IMR-90 (cell line): ENCODE data around the gene TNFRSF17. TPM values are rescaled to one million over a fixed set of nuclear protein-coding genes. Genes with fewer than 3 reads are reported as not detected.

Experiments used
- ATAC-seq: fragments of 200-7000 bp; cut with Tn5 transposase; 2 replicates; pipeline ENCODE4 v1.9.1; 2020; ENCODE audit warnings: low read depth, mild to moderate bottlenecking, moderate library complexity
- BruUV-seq: library from RNA; stranded (reverse); fragments of 400-500 nt; replicated peaks from 2 replicates; lab custom pipeline; 2021; lab: Mats Ljungman, UMichigan
- CTCF ChIA-PET: fragments of 300-600 bp; formaldehyde crosslinking; extraction: SDS; loops from one replicate; lab custom pipeline; 2021; ENCODE audit warnings: antibody characterized with exemption; lab: Yijun Ruan, JAX
- POLR2A ChIA-PET: fragments of 300-600 bp; sonication (Branson Sonifier 250); formaldehyde crosslinking; loops from one replicate; lab custom pipeline; 2022; ENCODE audit warnings: antibody characterized with exemption; ENCODE audit not compliant: unreplicated experiment; lab: Charles Lee
- DNase-seq: peaks from one replicate; pipeline ENCODE4 v3.0.0; 2013
- H2AFZ ChIP-seq: replicated peaks from 2 replicates; pipeline ENCODE3; 2013; ENCODE audit warnings: low read length, mild to moderate bottlenecking; ENCODE audit not compliant: poor library complexity
- H2AK5ac ChIP-seq: 2 replicates; pipeline ENCODE4 v1.6.1; 2013; ENCODE audit warnings: low read depth, low read length, inconsistent platforms
- H2AK9ac ChIP-seq: replicated peaks from 2 replicates; pipeline ENCODE3; 2013; ENCODE audit warnings: mild to moderate bottlenecking, low read depth, low read length, moderate library complexity; ENCODE audit not compliant: poor library complexity
- H2BK120ac ChIP-seq: 2 replicates; pipeline ENCODE4 v1.6.1; 2013; ENCODE audit warnings: low read depth, low read length, inconsistent platforms
- H2BK15ac ChIP-seq: 3 replicates; pipeline ENCODE4 v1.6.1; 2013; ENCODE audit warnings: low read depth, low read length, inconsistent platforms
- H2BK20ac ChIP-seq: 2 replicates; pipeline ENCODE4 v1.6.1; 2013; ENCODE audit warnings: low read depth, mild to moderate bottlenecking, inconsistent platforms, low read length, moderate library complexity
- H2BK5ac ChIP-seq: 2 replicates; pipeline ENCODE4 v1.6.1; 2013; ENCODE audit warnings: mild to moderate bottlenecking, low read depth, low read length, inconsistent platforms; ENCODE audit not compliant: poor library complexity, severe bottlenecking
- H3K14ac ChIP-seq: replicated peaks from 2 replicates; pipeline ENCODE4 v1.6.1; 2013; ENCODE audit warnings: low read depth, low read length, inconsistent platforms
- H3K18ac ChIP-seq: 2 replicates; pipeline ENCODE4 v1.6.1; 2013; ENCODE audit warnings: low read depth, low read length, control low read depth
- H3K23ac ChIP-seq: 2 replicates; pipeline ENCODE4 v1.6.1; 2013; ENCODE audit warnings: low read depth, low read length, inconsistent platforms
- H3K27ac ChIP-seq: 2 replicates; pipeline ENCODE4 v1.5.1; 2013; ENCODE audit warnings: mild to moderate bottlenecking, control low read depth, low read length; ENCODE audit not compliant: insufficient read depth
- H3K27me3 ChIP-seq: 2 replicates; pipeline ENCODE4 v1.6.1; 2013; ENCODE audit warnings: low read length; ENCODE audit not compliant: control insufficient read depth, insufficient read depth
- H3K36me3 ChIP-seq: 2 replicates; pipeline ENCODE4 v1.6.1; 2013; ENCODE audit warnings: low read length, mixed read lengths; ENCODE audit not compliant: control insufficient read depth, insufficient read depth
- H3K4ac ChIP-seq: 2 replicates; pipeline ENCODE4 v1.6.1; 2013; ENCODE audit warnings: low read depth, low read length, inconsistent platforms
- H3K4me1 ChIP-seq: 2 replicates; pipeline ENCODE4 v1.6.1; 2013; ENCODE audit warnings: low read length, mixed read lengths; ENCODE audit not compliant: control insufficient read depth, insufficient read depth
- H3K4me2 ChIP-seq: 2 replicates; pipeline ENCODE4 v1.6.1; 2013; ENCODE audit warnings: low read depth, mild to moderate bottlenecking, control low read depth, low read length, moderate library complexity
- H3K4me3 ChIP-seq: 2 replicates; pipeline ENCODE4 v1.5.1; 2013; ENCODE audit warnings: low read depth, mild to moderate bottlenecking, control low read depth, low read length, moderate library complexity; ENCODE audit not compliant: insufficient read depth
- H3K56ac ChIP-seq: 2 replicates; pipeline ENCODE4 v1.6.1; 2013; ENCODE audit warnings: low read length, inconsistent platforms; ENCODE audit not compliant: insufficient read depth; ENCODE audit errors: extremely low read depth
- H3K79me1 ChIP-seq, 2 experiments: 2 replicates each; pipeline ENCODE4 v1.6.1; 2013; ENCODE audit warnings: low read length in 2 of 2, inconsistent platforms in 1 of 2, low read depth in 1 of 2
- H3K9ac ChIP-seq: 2 replicates; pipeline ENCODE4 v1.6.1; 2013; ENCODE audit warnings: low read depth, low read length, control low read depth
- H3K9me1 ChIP-seq: 2 replicates; pipeline ENCODE4 v1.6.1; 2013; ENCODE audit warnings: low read length, inconsistent platforms; ENCODE audit not compliant: insufficient read depth
- H3K9me3 ChIP-seq: 2 replicates; pipeline ENCODE4 v1.6.1; 2013; ENCODE audit warnings: low read length; ENCODE audit not compliant: control insufficient read depth, insufficient read depth
- H4K20me1 ChIP-seq: 2 replicates; pipeline ENCODE4 v1.6.1; 2013; ENCODE audit warnings: low read length, inconsistent platforms; ENCODE audit not compliant: insufficient read depth
- H4K5ac ChIP-seq: 2 replicates; pipeline ENCODE4 v1.6.1; 2013; ENCODE audit warnings: mild to moderate bottlenecking, low read depth, low read length, control low read depth
- H4K8ac ChIP-seq, 2 experiments: 2 replicates each; pipeline ENCODE4 v1.6.1; 2013; ENCODE audit warnings: low read depth in 2 of 2, low read length in 2 of 2, control low read depth in 1 of 2, inconsistent platforms in 1 of 2
- H4K91ac ChIP-seq: 2 replicates; pipeline ENCODE4 v1.6.1; 2013; ENCODE audit warnings: low read depth, low read length, inconsistent platforms; ENCODE audit not compliant: insufficient read depth
- BHLHE40 ChIP-seq: fragments of 150-350 bp; IDR thresholded peaks from 2 replicates; pipeline ENCODE4 v1.6.1; 2016; ENCODE audit warnings: mild to moderate bottlenecking, low read depth, low read length
- CEBPB ChIP-seq: IDR thresholded peaks from 2 replicates; pipeline ENCODE4 v1.6.1; 2012; ENCODE audit warnings: low read depth, low read length, improper control_type of control experiment
- FOS ChIP-seq: fragments of 150-350 bp; IDR thresholded peaks from 2 replicates; pipeline ENCODE4 v1.6.1; 2016; ENCODE audit warnings: low read depth, low read length
- MAFK ChIP-seq: IDR thresholded peaks from 2 replicates; pipeline ENCODE4 v1.6.1; 2012; ENCODE audit warnings: low read depth, low read length, improper control_type of control experiment
- MAZ ChIP-seq: IDR thresholded peaks from 2 replicates; pipeline ENCODE4 v1.6.1; 2012; ENCODE audit warnings: low read depth, mild to moderate bottlenecking, low read length, improper control_type of control experiment, moderate library complexity, borderline replicate concordance
- MXI1 ChIP-seq: IDR thresholded peaks from 2 replicates; pipeline ENCODE4 v1.6.1; 2012; ENCODE audit warnings: low read depth, mild to moderate bottlenecking, low read length, moderate library complexity, borderline replicate concordance
- NFE2L2 ChIP-seq: fragments of 150-350 bp; IDR thresholded peaks from 2 replicates; pipeline ENCODE4 v1.6.1; 2016; ENCODE audit warnings: low read depth, mild to moderate bottlenecking, low read length
- POLR2A ChIP-seq: IDR thresholded peaks from 2 replicates; pipeline ENCODE4 v1.6.1; 2012; ENCODE audit warnings: mild to moderate bottlenecking, low read depth, low read length
- RAD21 ChIP-seq: IDR thresholded peaks from 2 replicates; pipeline ENCODE4 v1.6.1; 2012; ENCODE audit warnings: low read length, improper control_type of control experiment
- RCOR1 ChIP-seq: IDR thresholded peaks from 2 replicates; pipeline ENCODE4 v1.6.1; 2012; ENCODE audit warnings: mild to moderate bottlenecking, low read length, improper control_type of control experiment; ENCODE audit not compliant: insufficient replicate concordance
- RFX5 ChIP-seq: IDR thresholded peaks from 2 replicates; pipeline ENCODE4 v1.8.0; 2012; ENCODE audit warnings: low read depth, mild to moderate bottlenecking, low read length, moderate library complexity
- SMC3 ChIP-seq: fragments of 150-350 bp; IDR thresholded peaks from 2 replicates; pipeline ENCODE4 v1.6.1; 2016; ENCODE audit warnings: low read depth, mild to moderate bottlenecking, antibody characterized with exemption, low read length, moderate library complexity
- WGBS, 2 experiments: methylation state at CpG; one replicate each; pipeline versions ENCODE4 v1.1.5 to v1.1.7; 2013; ENCODE audit warnings: missing lambda C conversion rate in 2 of 2; ENCODE audit not compliant: insufficient read length in 1 of 2; ENCODE audit errors: extremely low coverage in 2 of 2; 5-methylcytosine and 5-hydroxymethylcytosine counted together
- dilution Hi-C: fragments of 300-500 bp; cut with HindIII; formaldehyde crosslinking; loops from one replicate; pipeline ENCODE4 v1.14.3; 2018; ENCODE audit warnings: low sequenced_read_pairs; ENCODE audit not compliant: unreplicated experiment
- in situ Hi-C: fragments of 300-500 bp; cut with MboI; formaldehyde crosslinking; loops from 3 replicates; pipeline ENCODE4 v1.14.3; 2019; ENCODE audit warnings: low sequenced_read_pairs, inconsistent platforms, mixed read lengths
- intact Hi-C: fragments of 100-400 bp; cut with micrococcal nuclease; formaldehyde crosslinking; loops from 2 replicates; pipeline ENCODE4 v1.10.0; 2022
- polyA plus RNA-seq, 3 experiments: library from polyadenylated mRNA; depleted of rRNA; stranded (reverse); fragments of >200 nt; gene quantifications; 2 replicates each; pipeline ENCODE4 v1.2.3, GENCODE V29; 2012; ENCODE audit warnings: low replicate concordance in 1 of 3
- total RNA-seq: library from RNA; depleted of rRNA; stranded (reverse); fragments of >200 nt; gene quantifications from 2 replicates; pipeline ENCODE4 v1.2.3, GENCODE V29; 2012
- TF ChIP-seq, protein P1 (sequence below): fragments of 150-350 bp; IDR thresholded peaks from 2 replicates; pipeline ENCODE4 v1.6.1; 2017; ENCODE audit warnings: mild to moderate bottlenecking, antibody characterized with exemption, low read length, low read depth
- TF ChIP-seq, protein P2 (sequence below): conservative IDR thresholded peaks from 2 replicates; pipeline ENCODE4 v1.5.1; 2012; ENCODE audit warnings: mild to moderate bottlenecking, low read depth, low read length, improper control_type of control experiment
- TF ChIP-seq, protein P3 (sequence below): fragments of 150-350 bp; IDR thresholded peaks from 2 replicates; pipeline ENCODE4 v1.6.1; 2016; ENCODE audit warnings: low read depth, mild to moderate bottlenecking, low read length, moderate library complexity, borderline replicate concordance

The TNFRSF17 gene
- total and polyA plus RNA-seq, 2 of the 4 experiments (the other 2 are of a cell fraction), result not detected

DNA sequence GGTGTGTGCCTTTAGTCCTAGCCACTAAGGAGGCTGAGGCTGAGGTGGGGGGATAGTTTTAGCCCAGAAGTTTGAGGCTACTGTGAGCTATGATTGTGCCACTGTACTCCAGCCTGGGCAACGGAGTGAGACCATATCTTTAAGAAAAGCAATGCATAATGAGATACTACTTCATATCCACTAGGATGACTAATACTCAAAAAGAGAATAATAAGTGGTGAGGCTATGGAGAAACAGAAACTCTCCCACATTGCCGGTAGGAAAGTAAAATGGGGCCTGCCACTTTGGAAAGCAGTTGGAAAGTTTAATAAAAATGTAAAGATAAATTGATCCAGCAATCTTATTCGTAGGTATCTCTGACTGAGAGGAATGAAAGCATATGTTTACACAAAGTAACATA is 18.6 kb upstream of the TNFRSF17 start:
- POLR2A ChIA-PET, result no interaction called here

More for the DNA sequence above, 18.6 kb upstream of the TNFRSF17 start:
- Histone ChIP-seq H3K4me1 (peaks cover 6% of the 10 kb centered on the region), H3K27ac (no peak overlapping the region), H2BK5ac (no peak overlapping the region), H2BK120ac (no peak overlapping the region), H3K79me1 (no peaks in the 10 kb centered on the region), H3K4me2 (no peak overlapping the region), H3K4ac (no peak overlapping the region), H3K9me3 (no peaks in the 10 kb centered on the region), H2AK9ac (no peak overlapping the region), H3K36me3 (no peaks in the 10 kb centered on the region), H4K8ac (no peak overlapping the region), H4K20me1 (no peaks in the 10 kb centered on the region), H4K91ac (no peak overlapping the region), H3K9ac (no peak overlapping the region), H3K56ac (no peak overlapping the region), H2AK5ac (no peak overlapping the region), H3K23ac (no peak overlapping the region), H2BK20ac (no peak overlapping the region), H3K4me3 (no peak overlapping the region), H4K5ac (no peak overlapping the region), H2BK15ac (no peak overlapping the region), H3K27me3 (no peaks in the 10 kb centered on the region), H3K9me1 (peaks cover 7% of the 10 kb centered on the region), H2AFZ (no peak overlapping the region), H3K14ac (no peak overlapping the region), H3K18ac (no peak overlapping the region)
- BruUV-seq, result no TSS peak
- dilution Hi-C loops (no loop called here), intact Hi-C loops (no loop called here), in situ Hi-C loops (no loop called here)
- no peak for ATAC-seq
- TF ChIP-seq CEBPB (no peak), MAZ (no peak), BHLHE40 (no peak), MXI1 (no peak), SMC3 (no peak), FOS (no peak), MAFK (no peak), RFX5 (no peak), RCOR1 (no peak), POLR2A (no peak), RAD21 (no peak), NFE2L2 (no peak)
- TF ChIP-seq, protein P1, sequence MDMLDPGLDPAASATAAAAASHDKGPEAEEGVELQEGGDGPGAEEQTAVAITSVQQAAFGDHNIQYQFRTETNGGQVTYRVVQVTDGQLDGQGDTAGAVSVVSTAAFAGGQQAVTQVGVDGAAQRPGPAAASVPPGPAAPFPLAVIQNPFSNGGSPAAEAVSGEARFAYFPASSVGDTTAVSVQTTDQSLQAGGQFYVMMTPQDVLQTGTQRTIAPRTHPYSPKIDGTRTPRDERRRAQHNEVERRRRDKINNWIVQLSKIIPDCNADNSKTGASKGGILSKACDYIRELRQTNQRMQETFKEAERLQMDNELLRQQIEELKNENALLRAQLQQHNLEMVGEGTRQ, result no peak
- TF ChIP-seq, protein P2, sequence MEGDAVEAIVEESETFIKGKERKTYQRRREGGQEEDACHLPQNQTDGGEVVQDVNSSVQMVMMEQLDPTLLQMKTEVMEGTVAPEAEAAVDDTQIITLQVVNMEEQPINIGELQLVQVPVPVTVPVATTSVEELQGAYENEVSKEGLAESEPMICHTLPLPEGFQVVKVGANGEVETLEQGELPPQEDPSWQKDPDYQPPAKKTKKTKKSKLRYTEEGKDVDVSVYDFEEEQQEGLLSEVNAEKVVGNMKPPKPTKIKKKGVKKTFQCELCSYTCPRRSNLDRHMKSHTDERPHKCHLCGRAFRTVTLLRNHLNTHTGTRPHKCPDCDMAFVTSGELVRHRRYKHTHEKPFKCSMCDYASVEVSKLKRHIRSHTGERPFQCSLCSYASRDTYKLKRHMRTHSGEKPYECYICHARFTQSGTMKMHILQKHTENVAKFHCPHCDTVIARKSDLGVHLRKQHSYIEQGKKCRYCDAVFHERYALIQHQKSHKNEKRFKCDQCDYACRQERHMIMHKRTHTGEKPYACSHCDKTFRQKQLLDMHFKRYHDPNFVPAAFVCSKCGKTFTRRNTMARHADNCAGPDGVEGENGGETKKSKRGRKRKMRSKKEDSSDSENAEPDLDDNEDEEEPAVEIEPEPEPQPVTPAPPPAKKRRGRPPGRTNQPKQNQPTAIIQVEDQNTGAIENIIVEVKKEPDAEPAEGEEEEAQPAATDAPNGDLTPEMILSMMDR, result no peak
- TF ChIP-seq, protein P3, sequence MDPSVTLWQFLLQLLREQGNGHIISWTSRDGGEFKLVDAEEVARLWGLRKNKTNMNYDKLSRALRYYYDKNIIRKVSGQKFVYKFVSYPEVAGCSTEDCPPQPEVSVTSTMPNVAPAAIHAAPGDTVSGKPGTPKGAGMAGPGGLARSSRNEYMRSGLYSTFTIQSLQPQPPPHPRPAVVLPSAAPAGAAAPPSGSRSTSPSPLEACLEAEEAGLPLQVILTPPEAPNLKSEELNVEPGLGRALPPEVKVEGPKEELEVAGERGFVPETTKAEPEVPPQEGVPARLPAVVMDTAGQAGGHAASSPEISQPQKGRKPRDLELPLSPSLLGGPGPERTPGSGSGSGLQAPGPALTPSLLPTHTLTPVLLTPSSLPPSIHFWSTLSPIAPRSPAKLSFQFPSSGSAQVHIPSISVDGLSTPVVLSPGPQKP, result no peak
- CTCF ChIA-PET, result interaction anchor here (0.6 to 1.1 kb wide), 4 partner anchors 75 to 506 kb away, joined by 3 to 5 read pairs (median 3); no protein-coding TSS in a partner anchor
- no CpG with 5 or more reads among the region's 3 CpGs for WGBS, 2 experiments
- no peak for DNase-seq
